H9 (cell line): ENCODE data around the gene TIA1. TPM values are rescaled to one million over a fixed set of nuclear protein-coding genes. Genes with fewer than 3 reads are reported as not detected.

Experiments
- DNase-seq: peaks from one replicate; pipeline ENCODE4 v3.0.0-alpha.2; 2017
- H2AFZ ChIP-seq: one replicate; pipeline ENCODE4 v1.6.1; 2013; ENCODE audit warnings: mild to moderate bottlenecking, low read length, control low read depth, moderate library complexity
- H2AK5ac ChIP-seq: 2 replicates; pipeline ENCODE4 v1.6.1; 2013; ENCODE audit warnings: low read length, control low read depth, mixed read lengths; ENCODE audit not compliant: insufficient read length
- H2BK120ac ChIP-seq: one replicate; pipeline ENCODE4 v1.6.1; 2013; ENCODE audit warnings: low read depth, mild to moderate bottlenecking, low read length, control low read depth, inconsistent platforms; ENCODE audit not compliant: poor library complexity, severe bottlenecking
- H2BK12ac ChIP-seq: 2 replicates; pipeline ENCODE4 v1.6.1; 2013; ENCODE audit warnings: low read length, control low read depth, mixed read lengths, low read depth; ENCODE audit not compliant: insufficient read length
- H2BK15ac ChIP-seq: 2 replicates; pipeline ENCODE4 v1.6.1; 2013; ENCODE audit warnings: low read depth, low read length, control low read depth
- H2BK20ac ChIP-seq: one replicate; pipeline ENCODE4 v1.6.1; 2013; ENCODE audit warnings: low read depth, mild to moderate bottlenecking, low read length, control low read depth, inconsistent platforms; ENCODE audit not compliant: poor library complexity, severe bottlenecking
- H2BK5ac ChIP-seq: 2 replicates; pipeline ENCODE4 v1.6.1; 2013; ENCODE audit warnings: low read length, control low read depth, mixed read lengths; ENCODE audit not compliant: insufficient read length
- H3K14ac ChIP-seq: 2 replicates; pipeline ENCODE4 v1.6.1; 2013; ENCODE audit warnings: low read length, control low read depth; ENCODE audit not compliant: insufficient read depth
- H3K18ac ChIP-seq: 2 replicates; pipeline ENCODE4 v1.6.1; 2013; ENCODE audit warnings: low read depth, mild to moderate bottlenecking, mixed read lengths, low read length, control low read depth; ENCODE audit not compliant: insufficient read length
- H3K23ac ChIP-seq: 2 replicates; pipeline ENCODE4 v1.6.1; 2013; ENCODE audit warnings: low read length, control low read depth, mixed read lengths, low read depth; ENCODE audit not compliant: insufficient read length
- H3K23me2 ChIP-seq: 2 replicates; pipeline ENCODE4 v1.6.1; 2013; ENCODE audit warnings: low read depth, mild to moderate bottlenecking, mixed read lengths, low read length, control low read depth; ENCODE audit not compliant: insufficient read length, poor library complexity, severe bottlenecking
- H3K27ac ChIP-seq: 2 replicates; pipeline ENCODE4 v1.5.1; 2013; ENCODE audit warnings: low read length, control low read depth, mixed read lengths, low read depth; ENCODE audit not compliant: insufficient read length
- H3K27me3 ChIP-seq: 2 replicates; pipeline ENCODE4 v1.6.1; 2013; ENCODE audit warnings: low read length, control low read depth, inconsistent platforms; ENCODE audit not compliant: insufficient read depth
- H3K4ac ChIP-seq: 2 replicates; pipeline ENCODE4 v1.6.1; 2013; ENCODE audit warnings: low read depth, mild to moderate bottlenecking, control low read depth, inconsistent platforms, low read length, moderate library complexity
- H3K4me1 ChIP-seq: 2 replicates; pipeline ENCODE4 v1.6.1; 2013; ENCODE audit warnings: low read length, control low read depth, inconsistent platforms; ENCODE audit not compliant: insufficient read depth
- H3K4me2 ChIP-seq: 2 replicates; pipeline ENCODE4 v1.6.1; 2013; ENCODE audit warnings: low read length, control low read depth, mixed read lengths; ENCODE audit not compliant: insufficient read length, insufficient read depth
- H3K56ac ChIP-seq: 2 replicates; pipeline ENCODE4 v1.6.1; 2013; ENCODE audit warnings: low read depth, mild to moderate bottlenecking, mixed read lengths, low read length, control low read depth; ENCODE audit not compliant: insufficient read length
- H3K79me1 ChIP-seq: 2 replicates; pipeline ENCODE4 v1.6.1; 2013; ENCODE audit warnings: low read depth, mild to moderate bottlenecking, moderate library complexity, low read length, control low read depth, inconsistent platforms; ENCODE audit not compliant: insufficient read depth, poor library complexity, severe bottlenecking
- H3K79me2 ChIP-seq: 2 replicates; pipeline ENCODE4 v1.6.1; 2013; ENCODE audit warnings: low read length, control low read depth, inconsistent platforms; ENCODE audit not compliant: insufficient read depth
- H3K9ac ChIP-seq: 2 replicates; pipeline ENCODE4 v1.6.1; 2013; ENCODE audit warnings: low read length, control low read depth, mixed read lengths; ENCODE audit not compliant: insufficient read length; ENCODE audit errors: extremely low read depth
- H3K9me3 ChIP-seq: one replicate; pipeline ENCODE4 v1.6.1; 2013; ENCODE audit warnings: low read depth, low read length, inconsistent platforms; ENCODE audit not compliant: control insufficient read depth
- H3T11ph ChIP-seq: one replicate; pipeline ENCODE4 v1.6.1; 2013; ENCODE audit warnings: mild to moderate bottlenecking, low read length, control low read depth, inconsistent platforms
- H4K20me1 ChIP-seq: one replicate; pipeline ENCODE4 v1.6.1; 2013; ENCODE audit not compliant: control insufficient read depth, insufficient read length, insufficient read depth
- H4K5ac ChIP-seq: 2 replicates; pipeline ENCODE4 v1.6.1; 2013; ENCODE audit warnings: low read depth, mild to moderate bottlenecking, mixed read lengths, low read length, control low read depth; ENCODE audit not compliant: insufficient read length
- H4K8ac ChIP-seq: replicated peaks from 2 replicates; pipeline ENCODE4 v1.6.1; 2013; ENCODE audit warnings: low read length, control low read depth, mixed read lengths, low read depth; ENCODE audit not compliant: insufficient read length
- H4K91ac ChIP-seq: 2 replicates; pipeline ENCODE4 v1.6.1; 2013; ENCODE audit warnings: low read depth, mild to moderate bottlenecking, moderate library complexity, mixed read lengths, low read length, control low read depth; ENCODE audit not compliant: insufficient read length
- H3K27ac Mint-ChIP-seq, 3 experiments: 2 replicates in 2 of 3; 3 replicates in 1 of 3; pipeline ENCODE4 v1.8.0; 2020 to 2021; ENCODE audit warnings: mixed read lengths in 3 of 3, mild to moderate bottlenecking in 1 of 3, moderate library complexity in 1 of 3
- H3K27me3 Mint-ChIP-seq: 2 replicates; pipeline ENCODE4 v1.8.0; 2021; ENCODE audit warnings: low read depth, mild to moderate bottlenecking, moderate library complexity, mixed read lengths
- H3K36me3 Mint-ChIP-seq, 3 experiments: 2 replicates in 2 of 3; 3 replicates in 1 of 3; pipeline ENCODE4 v1.8.0; 2020 to 2021; ENCODE audit warnings: low read depth in 3 of 3, mixed read lengths in 3 of 3; ENCODE audit not compliant: insufficient read depth in 1 of 3
- H3K4me1 Mint-ChIP-seq, 2 experiments: 2 replicates each; pipeline ENCODE4 v1.8.0; 2020; ENCODE audit warnings: mixed read lengths in 2 of 2
- H3K4me3 Mint-ChIP-seq, 2 experiments: 2 replicates in 1 of 2; 3 replicates in 1 of 2; pipeline ENCODE4 v1.8.0; 2020 to 2021; ENCODE audit warnings: mild to moderate bottlenecking in 2 of 2, mixed read lengths in 2 of 2, moderate library complexity in 1 of 2
- H3K9me3 Mint-ChIP-seq, 2 experiments: 2 replicates in 1 of 2; 3 replicates in 1 of 2; pipeline ENCODE4 v1.8.0; 2020; ENCODE audit warnings: mild to moderate bottlenecking in 2 of 2, mixed read lengths in 2 of 2, moderate library complexity in 1 of 2
- WGBS: extraction: QIAGEN DNeasy Blood & Tissue Kit; methylation state at CpG from one replicate; pipeline ENCODE4 v1.1.7; 2013; ENCODE audit warnings: missing lambda C conversion rate, low lambda C conversion rate, mixed read lengths; ENCODE audit not compliant: insufficient read length; ENCODE audit errors: extremely low coverage; 5-methylcytosine and 5-hydroxymethylcytosine counted together
- total RNA-seq: library from RNA; stranded (reverse); gene quantifications from 2 replicates; pipeline ENCODE4 v1.2.1, GENCODE V29; 2021
- TF ChIP-seq, protein P1 (sequence below): fragments of 200-600 bp; sonication (generic); conservative IDR thresholded peaks from 3 replicates; pipeline ENCODE4 v1.8.0; 2021; ENCODE audit warnings: antibody characterized with exemption, mild to moderate bottlenecking

The TIA1 gene
- total RNA-seq, 1 experiment from 2014 or later: 193 TPM

DNA sequence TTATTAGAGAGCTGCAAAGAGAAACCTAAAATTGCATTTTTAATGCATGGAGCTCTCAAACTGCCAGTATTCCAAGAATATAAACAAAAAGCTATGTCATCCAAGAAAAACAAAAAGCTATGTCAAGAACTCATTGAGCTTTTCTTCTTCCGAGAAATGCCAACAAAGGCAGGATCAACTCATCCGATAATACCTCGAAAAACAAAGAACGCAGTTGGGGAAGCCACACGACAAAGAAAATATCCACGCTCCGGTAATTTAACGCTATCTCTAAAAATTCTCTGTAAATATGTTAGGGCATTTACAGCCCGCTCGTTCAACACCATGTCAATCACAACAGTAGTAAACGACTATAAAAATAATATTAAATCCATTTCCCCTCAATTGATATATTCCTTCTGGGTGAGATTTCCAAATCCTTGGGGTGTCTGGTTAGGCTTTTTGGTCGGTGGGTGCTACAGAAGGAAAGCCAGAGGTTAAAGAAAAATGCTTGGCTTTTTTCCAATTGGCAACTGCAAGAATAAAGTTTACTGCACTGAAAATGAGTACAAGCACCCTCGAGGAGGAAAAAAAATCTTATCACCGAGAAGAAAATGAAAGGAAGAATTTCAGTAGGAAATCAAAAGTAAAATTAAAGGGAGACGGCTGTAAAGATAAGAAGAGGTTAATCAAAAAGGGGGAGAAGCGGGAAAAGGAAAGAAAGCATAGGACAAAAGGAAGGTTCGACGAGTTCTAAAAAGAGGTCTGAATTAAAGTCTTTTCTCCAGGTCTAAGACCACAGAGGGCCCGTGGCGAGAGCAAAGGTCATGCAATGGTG is 856 bp downstream of the TIA1 start:
- no peaks in the 10 kb centered on the region for H3K23me2 ChIP-seq
- Mint-ChIP-seq H3K27ac (peak overlapping the region; percentile 99 to 100 (median 100)), H3K36me3 (peaks cover 8 to 22% (median 14%) of the 10 kb centered on the region in 3 experiments; a peak in 6 of 7 replicates), H3K4me1 (peaks cover 33 to 35% of the 10 kb centered on the region in 2 experiments), H3K4me3 (peak overlapping the region; percentile 90 to 93), H3K27me3 (peaks cover 3% of the 10 kb centered on the region; the same call in 1 of the 2 replicates), H3K9me3 (peaks cover 3 to 8% of the 10 kb centered on the region in 2 experiments; a peak in 4 of 5 replicates)
- no peak overlapping the region for H2BK15ac ChIP-seq
- peaks cover 46% of the 10 kb centered on the region; the same call in 1 of the 2 replicates for H3K79me2 ChIP-seq
- peak overlapping the region; percentile 92 for H3K4me2 ChIP-seq
- DNase-seq: no peak
- H3K23ac ChIP-seq: peak overlapping the region; percentile 99
- peak overlapping the region; percentile 100 for H4K5ac ChIP-seq
- no CpG with 5 or more reads among the region's 20 CpGs for WGBS
- peak overlapping the region; percentile 100 for H3K9ac ChIP-seq
- no peaks in the 10 kb centered on the region for H3K9me3 ChIP-seq
- peak overlapping the region; percentile 97 for H3K4ac ChIP-seq
- H4K91ac ChIP-seq: peak overlapping the region; percentile 99
- H3K14ac ChIP-seq: peak overlapping the region; percentile 100
- H3K4me1 ChIP-seq: no peaks in the 10 kb centered on the region; the same call in 1 of the 2 replicates
- H3K27ac ChIP-seq: peak overlapping the region; percentile 100
- no peak overlapping the region for H3T11ph ChIP-seq
- peak overlapping the region; percentile 100 for H3K56ac ChIP-seq
- H3K79me1 ChIP-seq: no peaks in the 10 kb centered on the region
- H4K8ac ChIP-seq: peak overlapping the region; percentile 100
- H2BK12ac ChIP-seq: no peak overlapping the region
- no peaks in the 10 kb centered on the region for H4K20me1 ChIP-seq
- peak overlapping the region; percentile 100 for H3K18ac ChIP-seq
- no peak overlapping the region for H2AFZ ChIP-seq
- TF ChIP-seq, protein P1, sequence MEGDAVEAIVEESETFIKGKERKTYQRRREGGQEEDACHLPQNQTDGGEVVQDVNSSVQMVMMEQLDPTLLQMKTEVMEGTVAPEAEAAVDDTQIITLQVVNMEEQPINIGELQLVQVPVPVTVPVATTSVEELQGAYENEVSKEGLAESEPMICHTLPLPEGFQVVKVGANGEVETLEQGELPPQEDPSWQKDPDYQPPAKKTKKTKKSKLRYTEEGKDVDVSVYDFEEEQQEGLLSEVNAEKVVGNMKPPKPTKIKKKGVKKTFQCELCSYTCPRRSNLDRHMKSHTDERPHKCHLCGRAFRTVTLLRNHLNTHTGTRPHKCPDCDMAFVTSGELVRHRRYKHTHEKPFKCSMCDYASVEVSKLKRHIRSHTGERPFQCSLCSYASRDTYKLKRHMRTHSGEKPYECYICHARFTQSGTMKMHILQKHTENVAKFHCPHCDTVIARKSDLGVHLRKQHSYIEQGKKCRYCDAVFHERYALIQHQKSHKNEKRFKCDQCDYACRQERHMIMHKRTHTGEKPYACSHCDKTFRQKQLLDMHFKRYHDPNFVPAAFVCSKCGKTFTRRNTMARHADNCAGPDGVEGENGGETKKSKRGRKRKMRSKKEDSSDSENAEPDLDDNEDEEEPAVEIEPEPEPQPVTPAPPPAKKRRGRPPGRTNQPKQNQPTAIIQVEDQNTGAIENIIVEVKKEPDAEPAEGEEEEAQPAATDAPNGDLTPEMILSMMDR: no peak
- peak overlapping the region; percentile 93 for H2BK120ac ChIP-seq
- peak overlapping the region; percentile 100 for H2BK5ac ChIP-seq
- no peak overlapping the region for H2BK20ac ChIP-seq
- no peaks in the 10 kb centered on the region for H3K27me3 ChIP-seq
- H2AK5ac ChIP-seq: peak overlapping the region; percentile 79
